Measurements from ENCODE around the gene ANKK1.

ANKK1 gene

GRCh38 chr11:113349528-113349927 lies 38.1 kb upstream of the ANKK1 start:
- TF ChIP-seq CTCF (IDR thresholded peaks at IDR 0.05; ENCODE audit: borderline replicate concordance, control extremely low read depth, extremely low read depth, insufficient read depth, missing control alignments) = no peak
- DNase-seq (ENCODE audit: low spot score) = no peak
- in situ Hi-C loops (cut with MboI; ENCODE audit: low sequenced_read_pairs, unreplicated experiment) = no loop called here

DNA sequence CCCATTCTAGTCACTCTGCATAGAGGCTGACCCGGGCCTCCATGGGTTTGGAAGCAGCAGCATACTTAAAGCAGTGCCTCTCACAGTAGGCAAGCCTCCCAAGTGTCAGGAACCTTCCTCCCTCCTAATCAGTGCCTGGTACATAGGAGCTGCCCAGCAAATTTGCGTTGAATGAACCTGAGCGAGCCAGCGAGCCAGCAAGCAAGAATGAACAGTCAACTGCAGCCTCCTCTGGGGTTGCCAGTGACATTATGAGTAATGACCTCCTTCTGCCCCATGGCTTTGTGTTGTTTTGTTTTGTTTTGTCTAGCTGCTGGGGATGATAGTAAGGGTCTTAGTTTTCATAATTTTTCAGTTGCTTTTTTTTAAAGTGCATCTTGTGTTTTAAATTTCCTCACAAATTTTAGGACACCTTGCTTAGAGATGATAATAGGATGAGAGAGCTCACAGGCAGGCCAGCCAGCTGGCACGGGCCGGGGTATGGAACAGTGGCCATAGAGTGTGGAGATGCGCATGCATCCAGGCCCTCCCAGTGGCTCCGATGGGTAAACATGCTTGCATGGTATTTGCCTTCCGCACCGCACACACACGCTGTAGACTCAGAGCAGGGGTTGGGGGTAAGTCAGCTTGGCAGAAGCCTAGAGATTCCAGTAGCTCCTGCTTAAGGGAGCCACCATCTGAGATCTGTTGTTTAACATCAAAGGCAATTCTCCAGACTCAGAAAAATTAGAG lies 37.1 kb upstream of the ANKK1 start:
- in situ Hi-C loops (cut with MboI; ENCODE audit: low sequenced_read_pairs, unreplicated experiment) = no loop called here
- no peak for TF ChIP-seq CTCF (IDR thresholded peaks at IDR 0.05; ENCODE audit: borderline replicate concordance, control extremely low read depth, extremely low read depth, insufficient read depth, missing control alignments)
- DNase-seq (ENCODE audit: low spot score) = no peak

DNA sequence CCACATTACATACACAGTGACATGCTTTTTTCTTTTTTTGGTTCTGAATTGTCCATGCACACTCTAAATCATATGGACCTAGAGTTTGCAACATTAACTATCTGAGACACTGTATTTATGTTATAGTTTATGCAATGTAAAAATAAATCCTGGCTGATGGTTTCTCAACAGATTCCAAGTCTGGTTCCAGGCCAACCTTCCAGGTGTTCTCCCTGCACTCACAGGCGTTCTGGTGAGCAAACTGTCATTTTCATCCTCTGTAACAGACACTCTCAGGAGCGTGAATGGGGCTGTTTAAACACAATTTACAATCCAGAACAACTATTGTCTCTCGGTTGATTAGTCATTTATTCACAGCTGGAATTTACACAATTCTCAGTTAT lies 36.5 kb upstream of the ANKK1 start:
- in situ Hi-C loops (cut with MboI; ENCODE audit: low sequenced_read_pairs, unreplicated experiment) = no loop called here
- no peak for DNase-seq (ENCODE audit: low spot score)
- TF ChIP-seq CTCF (IDR thresholded peaks at IDR 0.05; ENCODE audit: borderline replicate concordance, control extremely low read depth, extremely low read depth, insufficient read depth, missing control alignments) = no peak

- in situ Hi-C loops (cut with MboI; ENCODE audit: low sequenced_read_pairs, unreplicated experiment) = no loop called here
- DNase-seq (ENCODE audit: low spot score) = no peak
- no peak for TF ChIP-seq CTCF (IDR thresholded peaks at IDR 0.05; ENCODE audit: borderline replicate concordance, control extremely low read depth, extremely low read depth, insufficient read depth, missing control alignments)
Measured at GRCh38 chr11:113351480-113351879, 36.1 kb upstream of the ANKK1 start.

DNA sequence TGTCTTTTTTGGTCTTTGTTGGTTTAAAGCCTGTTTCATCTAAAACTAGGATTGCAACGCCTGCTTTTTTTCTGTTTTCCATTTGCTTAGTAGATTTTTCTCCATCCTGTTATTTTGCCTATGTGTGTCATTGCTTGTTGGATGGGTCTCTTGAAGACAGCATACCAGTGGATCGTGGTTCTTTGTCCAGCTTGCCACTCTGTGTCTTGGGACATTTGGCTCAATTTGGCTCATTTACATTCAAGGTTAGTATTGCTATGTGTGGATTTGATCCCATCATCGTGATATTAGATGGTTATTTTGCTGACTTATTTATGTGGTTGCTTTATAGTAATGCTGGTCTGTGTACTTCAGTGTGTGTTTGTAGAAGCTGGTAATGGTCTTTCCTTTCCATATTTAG lies 31.4 kb upstream of the ANKK1 start:
- in situ Hi-C loops (cut with MboI; ENCODE audit: low sequenced_read_pairs, unreplicated experiment) = no loop called here
- no peak for TF ChIP-seq CTCF (IDR thresholded peaks at IDR 0.05; ENCODE audit: borderline replicate concordance, control extremely low read depth, extremely low read depth, insufficient read depth, missing control alignments)
- DNase-seq (ENCODE audit: low spot score) = no peak

- no peak for DNase-seq (ENCODE audit: low spot score)
- TF ChIP-seq CTCF (IDR thresholded peaks at IDR 0.05; ENCODE audit: borderline replicate concordance, control extremely low read depth, extremely low read depth, insufficient read depth, missing control alignments) = no peak
- in situ Hi-C loops (cut with MboI; ENCODE audit: low sequenced_read_pairs, unreplicated experiment) = no loop called here
Measured at GRCh38 chr11:113363406-113363805, 24.2 kb upstream of the ANKK1 start.

All from GM13976 (cell line).